RWPE2 (cell line): ENCODE results near the gene GABRB1.

Experiments used
- ATAC-seq: fragments of 200-7000 bp; cut with Tn5 transposase; 3 replicates; pipeline ENCODE4 v1.9.1; 2021; ENCODE audit warnings: low read depth
- DNase-seq: peaks from one replicate; pipeline ENCODE4 v3.0.0-alpha.2; 2020; ENCODE audit warnings: low spot score
- H3K27ac ChIP-seq: fragments of 450-650 bp; 2 replicates; pipeline ENCODE4 v1.5.1; 2017; ENCODE audit warnings: mild to moderate bottlenecking; ENCODE audit not compliant: poor library complexity, severe bottlenecking
- H3K27me3 ChIP-seq: fragments of 250-450 bp; sonication (Bioruptor Pico); 2 replicates; pipeline ENCODE4 v1.5.1; 2021; ENCODE audit warnings: mild to moderate bottlenecking, moderate library complexity; ENCODE audit not compliant: insufficient read depth, poor library complexity, severe bottlenecking
- H3K36me3 ChIP-seq: fragments of 250-450 bp; sonication (Bioruptor Pico); 2 replicates; pipeline ENCODE4 v1.5.1; 2020; ENCODE audit warnings: low read depth, mild to moderate bottlenecking, moderate library complexity
- H3K4me1 ChIP-seq: fragments of 250-450 bp; sonication (Bioruptor Pico); 2 replicates; pipeline ENCODE4 v1.5.1; 2021; ENCODE audit warnings: mild to moderate bottlenecking, moderate library complexity; ENCODE audit not compliant: insufficient read depth, poor library complexity, severe bottlenecking
- H3K4me3 ChIP-seq: fragments of 250-450 bp; sonication (Bioruptor Pico); 2 replicates; pipeline ENCODE4 v1.5.1; 2021; ENCODE audit warnings: mild to moderate bottlenecking, moderate library complexity; ENCODE audit not compliant: severe bottlenecking
- H3K9me3 ChIP-seq: fragments of 250-450 bp; sonication (Bioruptor Pico); 2 replicates; pipeline ENCODE4 v1.5.1; 2021; ENCODE audit warnings: mild to moderate bottlenecking, moderate library complexity; ENCODE audit not compliant: severe bottlenecking
- CTCF ChIP-seq: fragments of 450-650 bp; IDR thresholded peaks from one replicate; pipeline ENCODE4 v1.5.1; 2017; ENCODE audit warnings: mild to moderate bottlenecking, moderate library complexity; ENCODE audit not compliant: poor library complexity, severe bottlenecking

Gene GABRB1

GRCh38 chr4:47054130-47054529 lies 22.8 kb downstream of the GABRB1 start:
- no peaks in the 10 kb centered on the region for H3K9me3 ChIP-seq

GRCh38 chr4:47057991-47058390 lies 26.6 kb downstream of the GABRB1 start:
- H3K36me3 ChIP-seq = no peaks in the 10 kb centered on the region
- DNase-seq = no peak
- TF ChIP-seq CTCF = no peak
- H3K9me3 ChIP-seq = no peaks in the 10 kb centered on the region
- ATAC-seq = no peak
- no peak overlapping the region for H3K27ac ChIP-seq
- no peaks in the 10 kb centered on the region for H3K4me1 ChIP-seq
- H3K27me3 ChIP-seq = no peaks in the 10 kb centered on the region
- no peak overlapping the region for H3K4me3 ChIP-seq

More at GRCh38 chr4:47054130-47054529, 22.8 kb downstream of the GABRB1 start:
- no peaks in the 10 kb centered on the region for H3K4me1 ChIP-seq
- H3K4me3 ChIP-seq = no peak overlapping the region
- no peak for TF ChIP-seq CTCF
- ATAC-seq (no peak), DNase-seq (no peak)
- H3K36me3 ChIP-seq = no peaks in the 10 kb centered on the region
- H3K27me3 ChIP-seq = peaks cover 14% of the 10 kb centered on the region
- no peak overlapping the region for H3K27ac ChIP-seq

DNA sequence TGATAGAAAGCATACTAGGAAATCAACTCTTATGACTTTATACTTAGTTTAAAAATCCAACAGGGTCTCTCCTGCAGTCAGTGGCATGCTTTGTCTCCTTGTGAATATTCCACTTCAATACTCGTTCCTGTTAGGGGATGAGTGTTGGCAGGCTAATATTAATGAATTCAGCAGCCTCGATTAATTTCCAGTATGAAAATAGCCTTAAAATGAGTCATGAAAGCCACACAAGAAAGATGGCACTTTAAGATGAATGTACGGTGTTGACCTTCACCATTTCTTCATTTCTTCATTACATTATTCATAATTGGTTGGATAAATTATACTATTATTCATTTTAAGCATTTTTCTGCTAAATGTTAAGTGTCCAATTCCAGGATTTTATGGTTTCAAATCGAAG lies 29.2 kb downstream of the GABRB1 start:
- Histone ChIP-seq H3K4me3 (no peak overlapping the region), H3K9me3 (no peaks in the 10 kb centered on the region), H3K27ac (no peak overlapping the region), H3K4me1 (no peaks in the 10 kb centered on the region), H3K27me3 (no peaks in the 10 kb centered on the region), H3K36me3 (no peaks in the 10 kb centered on the region)
- DNase-seq (no peak), ATAC-seq (no peak)
- TF ChIP-seq CTCF = no peak

DNA sequence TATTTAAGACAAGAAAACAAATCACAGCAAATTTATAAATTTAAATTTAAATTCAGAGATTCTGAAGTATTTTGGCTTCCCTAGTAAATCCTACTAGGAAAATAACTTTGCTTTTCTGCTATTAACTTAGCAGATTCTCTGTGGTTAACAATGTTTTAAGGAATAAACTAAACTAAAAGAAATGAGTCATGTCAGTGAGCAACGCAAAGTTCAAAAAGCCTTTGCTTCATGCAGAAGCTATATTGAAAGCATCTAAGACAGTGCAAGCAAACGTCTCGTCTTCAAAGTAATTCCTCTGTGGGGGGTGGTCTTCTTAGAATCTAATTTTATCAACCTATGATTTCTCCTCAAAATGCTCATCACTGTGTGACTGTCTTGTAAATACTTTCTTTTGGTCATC lies 30.1 kb downstream of the GABRB1 start:
- H3K9me3 ChIP-seq = no peaks in the 10 kb centered on the region
- ATAC-seq = no peak
- H3K4me3 ChIP-seq = no peak overlapping the region
- no peaks in the 10 kb centered on the region for H3K36me3 ChIP-seq
- no peak for TF ChIP-seq CTCF
- no peak overlapping the region for H3K27ac ChIP-seq
- no peak for DNase-seq
- no peaks in the 10 kb centered on the region for H3K27me3 ChIP-seq
- no peaks in the 10 kb centered on the region for H3K4me1 ChIP-seq

DNA sequence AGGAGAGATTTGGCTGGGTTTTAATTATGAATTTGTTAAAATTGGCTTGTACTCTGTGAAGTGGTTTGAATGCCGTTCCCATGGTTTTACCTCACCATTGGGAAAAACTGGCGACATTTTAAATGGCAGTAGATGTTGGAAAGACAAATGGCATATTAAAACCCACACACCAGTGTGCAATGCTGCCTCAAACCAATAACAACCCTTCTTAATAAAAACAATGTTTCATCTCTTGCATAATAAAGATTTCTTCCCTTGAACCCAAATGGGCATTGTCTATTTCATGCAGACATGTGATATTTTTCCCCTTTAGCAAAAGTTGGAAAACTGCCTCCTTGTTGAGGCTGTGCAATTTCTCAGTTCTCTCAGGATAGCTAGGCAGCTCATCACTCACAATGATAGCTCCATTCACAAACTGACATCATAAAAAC lies 33.7 kb downstream of the GABRB1 start:
- no peak for TF ChIP-seq CTCF
- no peaks in the 10 kb centered on the region for H3K9me3 ChIP-seq
- no peaks in the 10 kb centered on the region for H3K36me3 ChIP-seq
- no peaks in the 10 kb centered on the region for H3K4me1 ChIP-seq
- no peak overlapping the region for H3K27ac ChIP-seq
- DNase-seq (no peak), ATAC-seq (no peak)
- no peak overlapping the region for H3K4me3 ChIP-seq
- no peaks in the 10 kb centered on the region for H3K27me3 ChIP-seq
